K562 (cell line): ENCODE measurements around the gene NXF1. TPM values are rescaled to one million over a fixed set of nuclear protein-coding genes. Genes with fewer than 3 reads are reported as not detected.
A peak's percentile ranks its signal among the peaks of the same experiment; 100 is the strongest.

Experiments
- DDX20 ChIP-seq: fragments of 450-650 bp; IDR thresholded peaks from 2 replicates; pipeline ENCODE4 v1.6.1; 2016; ENCODE audit warnings: missing genetic modification characterization, low read depth, mild to moderate bottlenecking, missing compliant biosample characterization, moderate library complexity
- GATA2 ChIP-seq: sonication (generic); formaldehyde crosslinking; IDR thresholded peaks from 2 replicates; pipeline ENCODE4 v1.4.0; 2020; ENCODE audit warnings: mild to moderate bottlenecking, missing genetic modification reagents
- GTF2E2 ChIP-seq: fragments of 200-800 bp; sonication (Bioruptor generic); IDR thresholded peaks from 2 replicates; pipeline ENCODE4 v1.6.1; 2016; ENCODE audit warnings: missing genetic modification characterization, missing compliant biosample characterization
- GTF3C2 ChIP-seq: IDR thresholded peaks from 3 replicates; pipeline ENCODE4 v1.6.1; 2011; ENCODE audit warnings: borderline replicate concordance, mild to moderate bottlenecking, moderate library complexity; ENCODE audit not compliant: insufficient read length; ENCODE audit errors: extremely low read depth
- HDAC1 ChIP-seq, 2 experiments: fragments of 450-650 bp; IDR thresholded peaks; 2 replicates each; pipeline ENCODE4 v1.6.1; 2016 to 2017; ENCODE audit warnings: inconsistent platforms in 1 of 2, mild to moderate bottlenecking in 1 of 2, moderate library complexity in 1 of 2
- IFI16 ChIP-seq: fragments of 250-450 bp; sonication (Bioruptor Pico); IDR thresholded peaks from 2 replicates; pipeline ENCODE4 v2.1.2; 2022; ENCODE audit warnings: mild to moderate bottlenecking, inconsistent platforms
- MAFK ChIP-seq: IDR thresholded peaks from 2 replicates; pipeline ENCODE4 v1.6.1; 2011; ENCODE audit warnings: low read length, improper control_type of control experiment
- MAX ChIP-seq: sonication (generic); formaldehyde crosslinking; IDR thresholded peaks from 2 replicates; pipeline ENCODE4 v1.9.0; 2022; ENCODE audit warnings: mild to moderate bottlenecking, missing genetic modification reagents
- MECOM ChIP-seq: fragments of 250-450 bp; sonication (Bioruptor Pico); IDR thresholded peaks from 2 replicates; pipeline ENCODE4 v1.8.0; 2022; ENCODE audit warnings: inconsistent platforms
- PRDM10 ChIP-seq: fragments of 450-650 bp; IDR thresholded peaks from 2 replicates; pipeline ENCODE4 v1.6.1; 2018; ENCODE audit not compliant: partially characterized antibody
- PTBP1 ChIP-seq: fragments of 200-400 bp; formaldehyde crosslinking; IDR thresholded peaks from 2 replicates; pipeline ENCODE4 v1.6.1; 2017; ENCODE audit warnings: low read depth, low read length
- RREB1 ChIP-seq: fragments of 250-450 bp; sonication (Bioruptor Pico); IDR thresholded peaks from 2 replicates; pipeline ENCODE4 v1.4.0; 2020
- SREBF2 ChIP-seq: sonication (generic); formaldehyde crosslinking; IDR thresholded peaks from 2 replicates; pipeline ENCODE4 v1.4.0; 2020; ENCODE audit warnings: mild to moderate bottlenecking, missing genetic modification reagents
- STAT5A ChIP-seq: IDR thresholded peaks from 2 replicates; pipeline ENCODE4 v1.6.1; 2012; ENCODE audit warnings: low read length, inconsistent platforms, borderline replicate concordance
- TARDBP ChIP-seq: fragments of 450-650 bp; IDR thresholded peaks from 2 replicates; pipeline ENCODE4 v1.6.1; 2016
- TRIM24 ChIP-seq, 2 experiments: fragments of 450-650 bp; IDR thresholded peaks; 2 replicates each; pipeline ENCODE4 v1.6.1; 2016
- XRCC3 ChIP-seq: fragments of 450-650 bp; IDR thresholded peaks from 2 replicates; pipeline ENCODE4 v1.6.1; 2017; ENCODE audit warnings: mild to moderate bottlenecking, moderate library complexity
- ZNF184 ChIP-seq: sonication (generic); formaldehyde crosslinking; IDR thresholded peaks from 2 replicates; pipeline ENCODE4 v1.5.0; 2020; ENCODE audit warnings: missing genetic modification reagents
- polyA plus RNA-seq, 8 experiments: library from polyadenylated mRNA; depleted of rRNA in 4 of 8; stranded (reverse) in 5 of 8; unstranded in 3 of 8; fragments of >200 nt; fragmentation: Nextera tagmentation in 2 of 8; fragmentation: Illumina TruSeq in 1 of 8; extraction: Ambion mirVana in 2 of 8; extraction: Trizol in 1 of 8; gene quantifications; 2 replicates each; pipeline versions ENCODE4 v1.2.1 to v1.2.3, GENCODE V29; 2011 to 2014; ENCODE audit warnings: inconsistent platforms in 1 of 8, missing spikeins in 1 of 8
- total RNA-seq, 7 experiments: library from RNA; depleted of rRNA in 6 of 7; stranded (reverse); fragments of >200 nt in 6 of 7; fragmentation: Illumina TruSeq in 2 of 7; extraction: Trizol in 2 of 7; gene quantifications; 2 replicates each; pipeline versions ENCODE4 v1.2.1 to v1.2.3, GENCODE V29; 2011 to 2021; ENCODE audit warnings: low replicate concordance in 1 of 7

The NXF1 gene
- total and polyA plus RNA-seq, 9 of the 15 experiments (the other 6 are each of a cell fraction or from before 2014, with no cell fraction given): 18.1 to 98.3 (median 35.8) TPM

GRCh38 chr11:62792202-62792575, 13.1 kb downstream of the NXF1 start (continued):
- TF ChIP-seq GTF3C2 (no peak), SREBF2 (CRISPR knock-in tag) (no peak), ZNF184 (CRISPR knock-in tag) (no peak), XRCC3 (no peak), MAX (CRISPR knock-in tag) (no peak), STAT5A (no peak), HDAC1 (IDR thresholded peaks at IDR 0.05) (no peak), RREB1 (CRISPR knock-in tag) (no peak), GATA2 (CRISPR knock-in tag) (no peak), TRIM24 (IDR thresholded peaks at IDR 0.05) (no peak), TARDBP (0 out of 2 replicates have a peak, but pooled peaks have one; percentile 43), DDX20 (tag) (no peak), PTBP1 (no peak), GTF2E2 (tag) (no peak), MECOM (CRISPR knock-in tag) (no peak), IFI16 (CRISPR knock-in tag) (no peak), PRDM10 (peak; percentile 23), MAFK (no peak)
